ENCODE measurements around the gene KRTAP5-11.

GRCh38 chr11:71568704-71569349 lies 13.8 kb downstream of the KRTAP5-11 start:
- TF ChIP-seq EZH2 (IDR thresholded peaks at IDR 0.05) (no peak), CTCF (IDR thresholded peaks at IDR 0.05) (no peak), EZH2phosphoT487 (IDR thresholded peaks at IDR 0.05) (no peak)

Data from neural progenitor cell (in vitro differentiated cells).